Calu3 (cell line): ENCODE measurements around the gene PCDHB13. TPM values are rescaled to one million over a fixed set of nuclear protein-coding genes. Genes with fewer than 3 reads are reported as not detected.

Experiments
- BruUV-seq: library from RNA; stranded (reverse); fragments of 400-500 nt; replicated peaks from 2 replicates; lab custom pipeline; 2021; lab: Mats Ljungman, UMichigan
- CTCF ChIA-PET: fragments of 300-600 bp; sonication (Branson Sonifier 250); formaldehyde crosslinking; loops from one replicate; lab custom pipeline; 2022; ENCODE audit warnings: antibody characterized with exemption; lab: Charles Lee
- DNase-seq: peaks from one replicate; pipeline ENCODE4 v3.0.0; 2022
- H3K27ac Mint-ChIP-seq: one replicate; pipeline ENCODE4 v1.8.0; 2022; ENCODE audit warnings: mixed read lengths; ENCODE audit not compliant: unreplicated experiment
- H3K27me3 Mint-ChIP-seq: one replicate; pipeline ENCODE4 v1.8.0; 2022; ENCODE audit warnings: mixed read lengths; ENCODE audit not compliant: unreplicated experiment
- H3K36me3 Mint-ChIP-seq: one replicate; pipeline ENCODE4 v1.8.0; 2022; ENCODE audit warnings: mild to moderate bottlenecking, moderate library complexity, mixed read lengths; ENCODE audit not compliant: insufficient read depth, unreplicated experiment
- H3K4me1 Mint-ChIP-seq: one replicate; pipeline ENCODE4 v1.8.0; 2022; ENCODE audit warnings: mild to moderate bottlenecking, low read depth, mixed read lengths; ENCODE audit not compliant: unreplicated experiment
- H3K4me3 Mint-ChIP-seq: one replicate; pipeline ENCODE4 v1.8.0; 2022; ENCODE audit warnings: mild to moderate bottlenecking, low read depth, moderate library complexity, mixed read lengths; ENCODE audit not compliant: unreplicated experiment
- H3K9me3 Mint-ChIP-seq: one replicate; pipeline ENCODE4 v1.8.0; 2022; ENCODE audit warnings: low read depth, mixed read lengths; ENCODE audit not compliant: unreplicated experiment
- intact Hi-C: fragments of 100-400 bp; cut with micrococcal nuclease; formaldehyde crosslinking; loops from one replicate; pipeline ENCODE4 v1.10.0; 2022; ENCODE audit not compliant: unreplicated experiment
- total RNA-seq: library from RNA; stranded (reverse); gene quantifications from 2 replicates; pipeline ENCODE4 v1.2.3, GENCODE V29; 2022
- TF ChIP-seq, protein P1 (sequence below): fragments of 200-600 bp; IDR thresholded peaks from one replicate; pipeline ENCODE4 v1.8.0; 2022; ENCODE audit warnings: antibody characterized with exemption; ENCODE audit not compliant: unreplicated experiment

Gene PCDHB13
- total RNA-seq, 1 experiment from 2014 or later, result 1.1 TPM

DNA sequence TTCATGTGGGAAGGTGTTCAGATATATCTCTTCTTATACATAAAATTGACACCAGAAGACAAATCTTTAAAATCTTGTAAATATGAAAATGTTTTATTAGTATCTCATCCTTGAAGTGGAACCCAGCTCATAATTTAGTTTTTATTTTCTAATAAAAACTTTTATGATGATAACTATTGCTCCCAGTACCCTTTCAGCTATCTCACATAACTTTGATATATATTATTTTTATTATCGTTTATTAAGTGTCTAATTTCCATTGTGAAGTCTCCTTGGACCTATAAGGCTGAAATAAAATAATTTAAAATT is 47.5 kb downstream of the PCDHB13 start:
- peaks cover 27% of the 10 kb centered on the region for H3K9me3 Mint-ChIP-seq
- intact Hi-C loops, result no loop called here

More for the DNA sequence above, 47.5 kb downstream of the PCDHB13 start:
- CTCF ChIA-PET, result no interaction called here
- TF ChIP-seq, protein P1, sequence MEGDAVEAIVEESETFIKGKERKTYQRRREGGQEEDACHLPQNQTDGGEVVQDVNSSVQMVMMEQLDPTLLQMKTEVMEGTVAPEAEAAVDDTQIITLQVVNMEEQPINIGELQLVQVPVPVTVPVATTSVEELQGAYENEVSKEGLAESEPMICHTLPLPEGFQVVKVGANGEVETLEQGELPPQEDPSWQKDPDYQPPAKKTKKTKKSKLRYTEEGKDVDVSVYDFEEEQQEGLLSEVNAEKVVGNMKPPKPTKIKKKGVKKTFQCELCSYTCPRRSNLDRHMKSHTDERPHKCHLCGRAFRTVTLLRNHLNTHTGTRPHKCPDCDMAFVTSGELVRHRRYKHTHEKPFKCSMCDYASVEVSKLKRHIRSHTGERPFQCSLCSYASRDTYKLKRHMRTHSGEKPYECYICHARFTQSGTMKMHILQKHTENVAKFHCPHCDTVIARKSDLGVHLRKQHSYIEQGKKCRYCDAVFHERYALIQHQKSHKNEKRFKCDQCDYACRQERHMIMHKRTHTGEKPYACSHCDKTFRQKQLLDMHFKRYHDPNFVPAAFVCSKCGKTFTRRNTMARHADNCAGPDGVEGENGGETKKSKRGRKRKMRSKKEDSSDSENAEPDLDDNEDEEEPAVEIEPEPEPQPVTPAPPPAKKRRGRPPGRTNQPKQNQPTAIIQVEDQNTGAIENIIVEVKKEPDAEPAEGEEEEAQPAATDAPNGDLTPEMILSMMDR, result no peak
- no peak overlapping the region for H3K27ac Mint-ChIP-seq
- no peak for DNase-seq
- BruUV-seq, result no TSS peak
- H3K4me1 Mint-ChIP-seq, result no peaks in the 10 kb centered on the region
- no peaks in the 10 kb centered on the region for H3K36me3 Mint-ChIP-seq
- no peaks in the 10 kb centered on the region for H3K27me3 Mint-ChIP-seq
- no peak overlapping the region for H3K4me3 Mint-ChIP-seq

Other genes with a start within 250 kb of the PCDHB13 start
- gene PCDHAC2, start 247.4 kb upstream of the PCDHB13 start, total RNA-seq, result 12.6 and 17.1 TPM in 2 replicates
- gene PCDHB1, start 162.5 kb upstream of the PCDHB13 start, total RNA-seq, result not detected in 2 replicates
- gene PCDHB2, start 119.3 kb upstream of the PCDHB13 start, total RNA-seq, result 0.24 TPM in 1 of 2 replicates, not detected in the other
- 0.09 and 0.10 TPM in 2 replicates for gene PCDHB3, start 113.4 kb upstream of the PCDHB13 start, total RNA-seq
- not detected in 2 replicates for gene PCDHB4, start 92.1 kb upstream of the PCDHB13 start, total RNA-seq
- gene PCDHB5, start 78.7 kb upstream of the PCDHB13 start, total RNA-seq, result not detected in 2 replicates
- not detected in 2 replicates for gene PCDHB6, start 63.9 kb upstream of the PCDHB13 start, total RNA-seq
- gene PCDHB7, start 41.3 kb upstream of the PCDHB13 start, total RNA-seq, result 0.26 and 0.37 TPM in 2 replicates
- 0.21 and 0.61 TPM in 2 replicates for gene PCDHB8, start 36.1 kb upstream of the PCDHB13 start, total RNA-seq
- gene PCDHB16, start 31.5 kb upstream of the PCDHB13 start, total RNA-seq, result 0.35 and 0.66 TPM in 2 replicates
- gene PCDHB9, start 26.8 kb upstream of the PCDHB13 start, total RNA-seq, result 2.4 and 3.5 TPM in 2 replicates
- 1.0 and 1.2 TPM in 2 replicates for gene PCDHB10, start 21.6 kb upstream of the PCDHB13 start, total RNA-seq
- 0.83 and 0.85 TPM in 2 replicates for gene PCDHB11, start 14.3 kb upstream of the PCDHB13 start, total RNA-seq
- gene PCDHB12, start 5.2 kb upstream of the PCDHB13 start, total RNA-seq, result 1.3 and 1.6 TPM in 2 replicates
- gene PCDHB14, start 9.4 kb downstream of the PCDHB13 start, total RNA-seq, result 5.7 and 6.3 TPM in 2 replicates
- 1.1 and 1.4 TPM in 2 replicates for gene PCDHB15, start 31.5 kb downstream of the PCDHB13 start, total RNA-seq
- gene SLC25A2, start 90.1 kb downstream of the PCDHB13 start, total RNA-seq, result 0.26 and 0.27 TPM in 2 replicates
- 73.2 and 79.6 TPM in 2 replicates for gene TAF7, start 106.9 kb downstream of the PCDHB13 start, total RNA-seq
- 0.29 TPM in 1 of 2 replicates, not detected in the other for gene PCDHGA1, start 116.6 kb downstream of the PCDHB13 start, total RNA-seq
- gene PCDHGA2, start 124.8 kb downstream of the PCDHB13 start, total RNA-seq, result not detected in 2 replicates
- gene PCDHGA3, start 129.9 kb downstream of the PCDHB13 start, total RNA-seq, result not detected in 2 replicates
- 0.19 and 0.20 TPM in 2 replicates for gene PCDHGB1, start 136.2 kb downstream of the PCDHB13 start, total RNA-seq
- 0.07 TPM in 2 replicates for gene PCDHGA4, start 141.1 kb downstream of the PCDHB13 start, total RNA-seq
- gene PCDHGB2, start 146.1 kb downstream of the PCDHB13 start, total RNA-seq, result 0.34 and 0.38 TPM in 2 replicates
- gene PCDHGA5, start 150.2 kb downstream of the PCDHB13 start, total RNA-seq, result 0.10 and 0.12 TPM in 2 replicates
- 1.2 and 1.6 TPM in 2 replicates for gene PCDHGB3, start 156.3 kb downstream of the PCDHB13 start, total RNA-seq
- gene PCDHGA6, start 160.0 kb downstream of the PCDHB13 start, total RNA-seq, result 0.71 and 0.80 TPM in 2 replicates
- gene PCDHGA7, start 168.8 kb downstream of the PCDHB13 start, total RNA-seq, result 0.73 and 0.90 TPM in 2 replicates
- 7.0 and 8.2 TPM in 2 replicates for gene PCDHGB4, start 173.8 kb downstream of the PCDHB13 start, total RNA-seq
- 0.95 and 1.1 TPM in 2 replicates for gene PCDHGA8, start 178.7 kb downstream of the PCDHB13 start, total RNA-seq
- gene PCDHGB5, start 184.0 kb downstream of the PCDHB13 start, total RNA-seq, result 9.1 and 12.4 TPM in 2 replicates
- gene PCDHGA9, start 188.9 kb downstream of the PCDHB13 start, total RNA-seq, result 16.0 and 18.1 TPM in 2 replicates
- gene PCDHGB6, start 194.1 kb downstream of the PCDHB13 start, total RNA-seq, result 9.6 and 13.4 TPM in 2 replicates
- 2.6 and 3.7 TPM in 2 replicates for gene PCDHGA10, start 199.1 kb downstream of the PCDHB13 start, total RNA-seq
- 9.8 and 13.6 TPM in 2 replicates for gene PCDHGB7, start 203.8 kb downstream of the PCDHB13 start, total RNA-seq
- 2.3 and 2.8 TPM in 2 replicates for gene PCDHGA11, start 207.1 kb downstream of the PCDHB13 start, total RNA-seq
- 2.1 and 2.9 TPM in 2 replicates for gene PCDHGA12, start 216.6 kb downstream of the PCDHB13 start, total RNA-seq